IMR-90 (cell line): Measurements from ENCODE around the gene PARD3. TPM values are rescaled to one million over a fixed set of nuclear protein-coding genes. Genes with fewer than 3 reads are reported as not detected.

Source experiments
- ATAC-seq: fragments of 200-7000 bp; cut with Tn5 transposase; 2 replicates; pipeline ENCODE4 v1.9.1; 2020; ENCODE audit warnings: low read depth, mild to moderate bottlenecking, moderate library complexity
- BruUV-seq: library from RNA; stranded (reverse); fragments of 400-500 nt; replicated peaks from 2 replicates; lab custom pipeline; 2021; lab: Mats Ljungman, UMichigan
- CTCF ChIA-PET: fragments of 300-600 bp; formaldehyde crosslinking; extraction: SDS; loops from one replicate; lab custom pipeline; 2021; ENCODE audit warnings: antibody characterized with exemption; lab: Yijun Ruan, JAX
- POLR2A ChIA-PET: fragments of 300-600 bp; sonication (Branson Sonifier 250); formaldehyde crosslinking; loops from one replicate; lab custom pipeline; 2022; ENCODE audit warnings: antibody characterized with exemption; ENCODE audit not compliant: unreplicated experiment; lab: Charles Lee
- DNase-seq: peaks from one replicate; pipeline ENCODE4 v3.0.0; 2013
- H2AFZ ChIP-seq: replicated peaks from 2 replicates; pipeline ENCODE3; 2013; ENCODE audit warnings: low read length, mild to moderate bottlenecking; ENCODE audit not compliant: poor library complexity
- H2AK5ac ChIP-seq: 2 replicates; pipeline ENCODE4 v1.6.1; 2013; ENCODE audit warnings: low read depth, low read length, inconsistent platforms
- H2AK9ac ChIP-seq: replicated peaks from 2 replicates; pipeline ENCODE3; 2013; ENCODE audit warnings: mild to moderate bottlenecking, low read depth, low read length, moderate library complexity; ENCODE audit not compliant: poor library complexity
- H2BK120ac ChIP-seq: 2 replicates; pipeline ENCODE4 v1.6.1; 2013; ENCODE audit warnings: low read depth, low read length, inconsistent platforms
- H2BK15ac ChIP-seq: 3 replicates; pipeline ENCODE4 v1.6.1; 2013; ENCODE audit warnings: low read depth, low read length, inconsistent platforms
- H2BK20ac ChIP-seq: 2 replicates; pipeline ENCODE4 v1.6.1; 2013; ENCODE audit warnings: low read depth, mild to moderate bottlenecking, inconsistent platforms, low read length, moderate library complexity
- H2BK5ac ChIP-seq: 2 replicates; pipeline ENCODE4 v1.6.1; 2013; ENCODE audit warnings: mild to moderate bottlenecking, low read depth, low read length, inconsistent platforms; ENCODE audit not compliant: poor library complexity, severe bottlenecking
- H3K14ac ChIP-seq: replicated peaks from 2 replicates; pipeline ENCODE4 v1.6.1; 2013; ENCODE audit warnings: low read depth, low read length, inconsistent platforms
- H3K18ac ChIP-seq: 2 replicates; pipeline ENCODE4 v1.6.1; 2013; ENCODE audit warnings: low read depth, low read length, control low read depth
- H3K23ac ChIP-seq: 2 replicates; pipeline ENCODE4 v1.6.1; 2013; ENCODE audit warnings: low read depth, low read length, inconsistent platforms
- H3K27ac ChIP-seq: 2 replicates; pipeline ENCODE4 v1.5.1; 2013; ENCODE audit warnings: mild to moderate bottlenecking, control low read depth, low read length; ENCODE audit not compliant: insufficient read depth
- H3K27me3 ChIP-seq: 2 replicates; pipeline ENCODE4 v1.6.1; 2013; ENCODE audit warnings: low read length; ENCODE audit not compliant: control insufficient read depth, insufficient read depth
- H3K36me3 ChIP-seq: 2 replicates; pipeline ENCODE4 v1.6.1; 2013; ENCODE audit warnings: low read length, mixed read lengths; ENCODE audit not compliant: control insufficient read depth, insufficient read depth
- H3K4ac ChIP-seq: 2 replicates; pipeline ENCODE4 v1.6.1; 2013; ENCODE audit warnings: low read depth, low read length, inconsistent platforms
- H3K4me1 ChIP-seq: 2 replicates; pipeline ENCODE4 v1.6.1; 2013; ENCODE audit warnings: low read length, mixed read lengths; ENCODE audit not compliant: control insufficient read depth, insufficient read depth
- H3K4me2 ChIP-seq: 2 replicates; pipeline ENCODE4 v1.6.1; 2013; ENCODE audit warnings: low read depth, mild to moderate bottlenecking, control low read depth, low read length, moderate library complexity
- H3K4me3 ChIP-seq: 2 replicates; pipeline ENCODE4 v1.5.1; 2013; ENCODE audit warnings: low read depth, mild to moderate bottlenecking, control low read depth, low read length, moderate library complexity; ENCODE audit not compliant: insufficient read depth
- H3K56ac ChIP-seq: 2 replicates; pipeline ENCODE4 v1.6.1; 2013; ENCODE audit warnings: low read length, inconsistent platforms; ENCODE audit not compliant: insufficient read depth; ENCODE audit errors: extremely low read depth
- H3K79me1 ChIP-seq, 2 experiments: 2 replicates each; pipeline ENCODE4 v1.6.1; 2013; ENCODE audit warnings: low read length in 2 of 2, inconsistent platforms in 1 of 2, low read depth in 1 of 2
- H3K9ac ChIP-seq: 2 replicates; pipeline ENCODE4 v1.6.1; 2013; ENCODE audit warnings: low read depth, low read length, control low read depth
- H3K9me1 ChIP-seq: 2 replicates; pipeline ENCODE4 v1.6.1; 2013; ENCODE audit warnings: low read length, inconsistent platforms; ENCODE audit not compliant: insufficient read depth
- H3K9me3 ChIP-seq: 2 replicates; pipeline ENCODE4 v1.6.1; 2013; ENCODE audit warnings: low read length; ENCODE audit not compliant: control insufficient read depth, insufficient read depth
- H4K20me1 ChIP-seq: 2 replicates; pipeline ENCODE4 v1.6.1; 2013; ENCODE audit warnings: low read length, inconsistent platforms; ENCODE audit not compliant: insufficient read depth
- H4K5ac ChIP-seq: 2 replicates; pipeline ENCODE4 v1.6.1; 2013; ENCODE audit warnings: mild to moderate bottlenecking, low read depth, low read length, control low read depth
- H4K8ac ChIP-seq, 2 experiments: 2 replicates each; pipeline ENCODE4 v1.6.1; 2013; ENCODE audit warnings: low read depth in 2 of 2, low read length in 2 of 2, control low read depth in 1 of 2, inconsistent platforms in 1 of 2
- H4K91ac ChIP-seq: 2 replicates; pipeline ENCODE4 v1.6.1; 2013; ENCODE audit warnings: low read depth, low read length, inconsistent platforms; ENCODE audit not compliant: insufficient read depth
- CEBPB ChIP-seq: IDR thresholded peaks from 2 replicates; pipeline ENCODE4 v1.6.1; 2012; ENCODE audit warnings: low read depth, low read length, improper control_type of control experiment
- CTCF ChIP-seq: conservative IDR thresholded peaks from 2 replicates; pipeline ENCODE4 v1.5.1; 2012; ENCODE audit warnings: mild to moderate bottlenecking, low read depth, low read length, improper control_type of control experiment
- WGBS, 2 experiments: methylation state at CpG; one replicate each; pipeline versions ENCODE4 v1.1.5 to v1.1.7; 2013; ENCODE audit warnings: missing lambda C conversion rate in 2 of 2; ENCODE audit not compliant: insufficient read length in 1 of 2; ENCODE audit errors: extremely low coverage in 2 of 2; 5-methylcytosine and 5-hydroxymethylcytosine counted together
- dilution Hi-C: fragments of 300-500 bp; cut with HindIII; formaldehyde crosslinking; loops from one replicate; pipeline ENCODE4 v1.14.3; 2018; ENCODE audit warnings: low sequenced_read_pairs; ENCODE audit not compliant: unreplicated experiment
- in situ Hi-C: fragments of 300-500 bp; cut with MboI; formaldehyde crosslinking; loops from 3 replicates; pipeline ENCODE4 v1.14.3; 2019; ENCODE audit warnings: low sequenced_read_pairs, inconsistent platforms, mixed read lengths
- intact Hi-C: fragments of 100-400 bp; cut with micrococcal nuclease; formaldehyde crosslinking; loops from 2 replicates; pipeline ENCODE4 v1.10.0; 2022
- polyA plus RNA-seq, 3 experiments: library from polyadenylated mRNA; depleted of rRNA; stranded (reverse); fragments of >200 nt; gene quantifications; 2 replicates each; pipeline ENCODE4 v1.2.3, GENCODE V29; 2012; ENCODE audit warnings: low replicate concordance in 1 of 3
- total RNA-seq: library from RNA; depleted of rRNA; stranded (reverse); fragments of >200 nt; gene quantifications from 2 replicates; pipeline ENCODE4 v1.2.3, GENCODE V29; 2012

Gene PARD3
- total and polyA plus RNA-seq, 2 of the 4 experiments (the other 2 are of a cell fraction): 14.6 to 37.5 TPM

GRCh38 chr10:34359435-34359813 lies 455.7 kb downstream of the PARD3 start:
- no CpG with 5 or more reads among the region's 4 CpGs for WGBS, 2 experiments
- intact Hi-C loops: no loop called here
- Histone ChIP-seq H2AK5ac (no peak overlapping the region), H4K91ac (no peak overlapping the region), H3K14ac (no peak overlapping the region), H3K79me1 (no peaks in the 10 kb centered on the region), H3K9ac (no peak overlapping the region), H3K9me1 (no peaks in the 10 kb centered on the region; the same call in 1 of the 2 replicates), H3K36me3 (peaks cover 6% of the 10 kb centered on the region), H3K56ac (no peak overlapping the region), H2BK15ac (no peak overlapping the region), H3K4me1 (no peaks in the 10 kb centered on the region), H3K18ac (no peak overlapping the region), H4K8ac (no peak overlapping the region), H3K27ac (no peak overlapping the region), H2BK5ac (no peak overlapping the region), H3K4me2 (no peak overlapping the region), H2BK20ac (no peak overlapping the region), H3K4ac (no peak overlapping the region), H2AFZ (no peak overlapping the region), H3K9me3 (no peaks in the 10 kb centered on the region), H2BK120ac (no peak overlapping the region), H2AK9ac (no peak overlapping the region), H4K5ac (no peak overlapping the region), H3K27me3 (no peaks in the 10 kb centered on the region), H3K4me3 (no peak overlapping the region), H4K20me1 (no peaks in the 10 kb centered on the region), H3K23ac (no peak overlapping the region)
- no TSS peak for BruUV-seq
- dilution Hi-C loops: no loop called here
- ChIA-PET CTCF (no interaction called here), POLR2A (interaction anchor here (0.5 kb wide), 1 partner anchor 562 kb away, joined by 4 read pairs; no protein-coding TSS in a partner anchor)
- TF ChIP-seq CEBPB (no peak), CTCF (no peak)
- ATAC-seq (no peak), DNase-seq (no peak)
- in situ Hi-C loops: no loop called here
